HG03469 (cell line): Measurements from ENCODE around the gene PHF8.

Experiments used
- ATAC-seq: cut with Tn5 transposase; IDR thresholded peaks from one replicate; pipeline ENCODE4 v1.9.1; 2021; ENCODE audit warnings: mild to moderate bottlenecking, moderate library complexity, moderate number of reproducible peaks; ENCODE audit not compliant: unreplicated experiment

The PHF8 gene

GRCh38 chrX:54044126-54044876, at the start of gene PHF8:
PHF8 (minus strand) TSS chrX:54044473; CDS start chrX:54042728, 1,745 bp downstream.
- peak; percentile 76 for ATAC-seq

- no peak for ATAC-seq
These were observed 49.3 kb upstream of the PHF8 start for GRCh38 chrX:54093571-54093970.

GRCh38 chrX:54093159-54093558, 48.9 kb upstream of the PHF8 start:
- no peak for ATAC-seq

- ATAC-seq = no peak
These were observed 46.6 kb upstream of the PHF8 start for GRCh38 chrX:54090880-54091279.

- ATAC-seq = no peak
These were observed 44.9 kb upstream of the PHF8 start for GRCh38 chrX:54089191-54089590.

- ATAC-seq = no peak
These were observed 43.4 kb upstream of the PHF8 start for GRCh38 chrX:54087661-54088060.

GRCh38 chrX:54085666-54086065, 41.4 kb upstream of the PHF8 start:
- ATAC-seq = no peak

GRCh38 chrX:54076903-54077302, 32.6 kb upstream of the PHF8 start:
- ATAC-seq = no peak

- ATAC-seq = no peak
These were observed 30.6 kb upstream of the PHF8 start for GRCh38 chrX:54074826-54075225.

GRCh38 chrX:54067766-54068165, 23.5 kb upstream of the PHF8 start:
- ATAC-seq = no peak

- no peak for ATAC-seq
These were observed 22.6 kb upstream of the PHF8 start for GRCh38 chrX:54066841-54067240.

- no peak for ATAC-seq
These were observed 20.3 kb upstream of the PHF8 start for GRCh38 chrX:54064564-54064963.

- no peak for ATAC-seq
These were observed 19.1 kb upstream of the PHF8 start for GRCh38 chrX:54063361-54063760.

GRCh38 chrX:54049801-54050200, 5.5 kb upstream of the PHF8 start:
- ATAC-seq = no peak

- ATAC-seq = no peak
These were observed 4.1 kb upstream of the PHF8 start for GRCh38 chrX:54048412-54048811.

- no peak for ATAC-seq
These were observed 1.4 kb upstream of the PHF8 start for GRCh38 chrX:54045563-54046228.

GRCh38 chrX:54044877-54045338, 635 bp upstream of the PHF8 start:
- ATAC-seq = no peak

- peak; percentile 1 for ATAC-seq
These were observed 640 bp downstream of the PHF8 start for GRCh38 chrX:54043541-54044125.

- no peak for ATAC-seq
These were observed 1.2 kb downstream of the PHF8 start for GRCh38 chrX:54043056-54043455.

- ATAC-seq = no peak
These were observed 1.7 kb downstream of the PHF8 start for GRCh38 chrX:54042609-54043021.

GRCh38 chrX:54030329-54030728, 13.9 kb downstream of the PHF8 start:
- ATAC-seq = no peak
